RWPE1 (cell line): ENCODE measurements around the gene FREM2.

Experiments used
- CTCF ChIA-PET: fragments of 350-600 bp; sonication (Branson Sonifier 250); formaldehyde crosslinking; extraction: SDS; loops from one replicate; lab custom pipeline; 2021; lab: Yijun Ruan, JAX
- POLR2A ChIA-PET: fragments of 400-600 bp; formaldehyde crosslinking; extraction: SDS; loops from one replicate; lab custom pipeline; 2020; ENCODE audit warnings: antibody characterized with exemption; ENCODE audit not compliant: low non-redundant PET; lab: Yijun Ruan, JAX
- DNase-seq: peaks from one replicate; pipeline ENCODE4 v3.0.0; 2012; ENCODE audit warnings: low spot score
- H3K27ac ChIP-seq: fragments of 450-650 bp; 2 replicates; pipeline ENCODE4 v1.5.1; 2017
- TF ChIP-seq, protein P1 (sequence below): fragments of 450-650 bp; conservative IDR thresholded peaks from 2 replicates; pipeline ENCODE4 v1.5.1; 2017; ENCODE audit warnings: low read depth, mild to moderate bottlenecking

FREM2 gene

DNA sequence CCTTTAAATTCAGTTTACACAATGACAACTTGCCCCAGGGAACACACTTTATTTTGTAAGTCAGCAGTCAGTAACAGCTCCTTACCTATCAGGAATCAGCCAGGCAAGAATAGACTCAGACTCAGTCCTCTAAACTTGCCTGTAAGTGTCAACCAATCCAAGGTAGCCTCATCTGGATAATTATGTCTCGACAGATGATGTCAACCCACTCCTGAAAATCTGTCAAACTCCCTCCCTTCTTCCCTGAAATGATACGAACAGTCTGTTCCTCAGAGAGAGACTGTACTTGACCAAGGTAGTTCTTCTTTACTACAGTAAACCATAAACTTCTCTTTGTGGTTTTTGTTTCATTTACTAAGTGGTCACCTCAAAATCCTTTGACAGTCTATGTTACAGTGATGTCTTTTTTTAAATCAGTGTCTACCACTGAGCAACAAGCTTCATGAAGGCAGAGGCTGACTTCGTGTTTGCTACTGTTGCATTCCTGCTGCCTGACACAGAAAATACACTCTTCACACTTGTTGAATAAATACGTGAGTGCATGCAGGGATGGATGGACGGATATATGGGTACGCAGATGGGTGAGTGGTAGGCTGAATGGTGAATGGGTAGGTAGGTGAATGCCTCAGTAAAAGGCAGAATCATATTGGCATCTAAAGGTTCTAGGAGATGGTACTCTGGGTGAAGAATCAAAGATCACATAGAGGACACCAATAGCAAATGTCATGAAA is 17.5 kb upstream of the FREM2 start:
- CTCF ChIA-PET: no interaction called here
- TF ChIP-seq, protein P1, sequence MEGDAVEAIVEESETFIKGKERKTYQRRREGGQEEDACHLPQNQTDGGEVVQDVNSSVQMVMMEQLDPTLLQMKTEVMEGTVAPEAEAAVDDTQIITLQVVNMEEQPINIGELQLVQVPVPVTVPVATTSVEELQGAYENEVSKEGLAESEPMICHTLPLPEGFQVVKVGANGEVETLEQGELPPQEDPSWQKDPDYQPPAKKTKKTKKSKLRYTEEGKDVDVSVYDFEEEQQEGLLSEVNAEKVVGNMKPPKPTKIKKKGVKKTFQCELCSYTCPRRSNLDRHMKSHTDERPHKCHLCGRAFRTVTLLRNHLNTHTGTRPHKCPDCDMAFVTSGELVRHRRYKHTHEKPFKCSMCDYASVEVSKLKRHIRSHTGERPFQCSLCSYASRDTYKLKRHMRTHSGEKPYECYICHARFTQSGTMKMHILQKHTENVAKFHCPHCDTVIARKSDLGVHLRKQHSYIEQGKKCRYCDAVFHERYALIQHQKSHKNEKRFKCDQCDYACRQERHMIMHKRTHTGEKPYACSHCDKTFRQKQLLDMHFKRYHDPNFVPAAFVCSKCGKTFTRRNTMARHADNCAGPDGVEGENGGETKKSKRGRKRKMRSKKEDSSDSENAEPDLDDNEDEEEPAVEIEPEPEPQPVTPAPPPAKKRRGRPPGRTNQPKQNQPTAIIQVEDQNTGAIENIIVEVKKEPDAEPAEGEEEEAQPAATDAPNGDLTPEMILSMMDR: no peak
- no peak for DNase-seq
- no peak overlapping the region for H3K27ac ChIP-seq
- POLR2A ChIA-PET: no interaction called here

DNA sequence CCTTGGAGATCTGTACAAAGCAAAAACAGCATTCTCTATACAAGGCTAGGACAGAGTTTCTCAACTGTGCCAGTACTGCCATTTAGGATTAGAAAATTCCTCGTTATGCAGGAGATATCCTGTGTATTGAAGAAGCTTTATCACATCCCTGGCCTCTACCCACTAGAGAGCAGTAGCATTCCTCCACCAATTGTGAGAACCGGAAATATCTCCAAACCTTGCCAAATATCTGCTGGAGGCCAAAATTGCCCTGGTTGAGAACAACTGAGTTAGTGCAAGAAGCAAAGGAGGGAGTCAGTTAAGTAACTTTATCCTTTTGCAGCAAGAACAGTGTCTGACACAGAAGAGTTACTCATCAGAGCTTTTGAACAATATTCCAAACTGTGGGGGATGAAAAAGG is 16.2 kb upstream of the FREM2 start:
- POLR2A ChIA-PET: no interaction called here
- no peak overlapping the region for H3K27ac ChIP-seq
- CTCF ChIA-PET: no interaction called here
- TF ChIP-seq, protein P1: no peak
- DNase-seq: no peak

DNA sequence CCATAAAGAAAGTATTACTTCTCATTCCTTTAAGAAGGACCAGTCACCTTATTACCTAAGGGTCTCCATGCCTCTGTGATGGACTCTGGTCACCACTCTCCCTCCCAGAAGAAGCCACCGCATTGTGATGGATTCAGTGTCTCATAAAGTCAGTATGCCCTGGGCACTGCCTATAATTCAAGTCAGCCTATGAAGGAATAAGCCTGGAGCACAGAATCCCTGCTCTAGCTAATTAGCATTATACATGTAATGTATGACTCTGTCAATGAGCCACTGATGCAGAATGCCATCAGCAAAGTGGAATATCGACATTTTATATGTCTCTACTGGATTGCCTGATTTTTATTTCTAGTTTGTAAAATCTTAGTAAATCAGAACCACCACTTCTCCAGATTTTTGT is 14.9 kb upstream of the FREM2 start:
- DNase-seq: no peak
- ChIA-PET POLR2A (no interaction called here), CTCF (interaction anchor here (0.6 kb wide), 1 partner anchor 14 kb away, joined by 5 read pairs; no protein-coding TSS in a partner anchor)
- H3K27ac ChIP-seq: no peak overlapping the region
- TF ChIP-seq, protein P1: no peak

DNA sequence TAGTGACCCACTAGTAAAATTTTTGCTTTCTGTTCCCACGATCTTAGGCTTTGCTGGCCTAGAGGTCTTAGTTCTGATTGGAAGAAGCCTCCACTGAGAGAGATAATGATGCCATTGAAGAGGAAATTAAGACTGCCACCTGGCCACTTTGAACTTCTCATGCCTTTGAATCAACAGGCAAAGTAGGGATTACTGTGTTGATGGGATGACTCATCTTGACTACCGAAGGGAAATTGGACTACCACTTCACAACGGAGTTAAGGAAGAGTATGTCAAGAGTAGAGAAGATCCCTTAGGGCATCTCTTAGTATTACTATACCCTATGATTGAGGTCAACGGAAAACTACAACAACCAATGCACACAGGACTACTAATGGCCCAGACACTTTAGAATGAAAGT is 12.7 kb upstream of the FREM2 start:
- no peak overlapping the region for H3K27ac ChIP-seq
- ChIA-PET CTCF (no interaction called here), POLR2A (no interaction called here)
- TF ChIP-seq, protein P1: no peak
- DNase-seq: no peak

DNA sequence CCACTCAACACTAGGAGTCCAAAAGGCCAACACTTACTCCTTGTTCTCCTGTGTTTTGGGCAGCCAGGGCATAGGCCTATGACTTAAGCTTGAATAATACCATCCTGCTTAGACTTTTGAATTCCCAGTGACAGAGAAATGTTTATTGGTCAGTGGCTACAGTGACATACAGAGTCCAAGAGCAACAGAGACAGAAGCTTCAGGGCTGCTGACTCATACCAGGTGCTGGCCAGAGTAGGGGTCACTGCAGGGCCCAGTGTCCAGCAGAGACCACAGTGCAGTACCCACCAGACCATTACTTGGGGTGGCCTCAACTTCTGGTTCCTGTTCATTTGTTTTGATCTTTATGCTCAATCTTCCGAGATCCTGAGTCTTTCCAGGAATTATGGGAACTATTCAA is 6.0 kb upstream of the FREM2 start:
- POLR2A ChIA-PET: no interaction called here
- no peak for DNase-seq
- no peak overlapping the region for H3K27ac ChIP-seq
- CTCF ChIA-PET: interaction anchor here (0.8 kb wide), 1 partner anchor 31 kb away, joined by 3 read pairs; no protein-coding TSS in a partner anchor
- TF ChIP-seq, protein P1: no peak

DNA sequence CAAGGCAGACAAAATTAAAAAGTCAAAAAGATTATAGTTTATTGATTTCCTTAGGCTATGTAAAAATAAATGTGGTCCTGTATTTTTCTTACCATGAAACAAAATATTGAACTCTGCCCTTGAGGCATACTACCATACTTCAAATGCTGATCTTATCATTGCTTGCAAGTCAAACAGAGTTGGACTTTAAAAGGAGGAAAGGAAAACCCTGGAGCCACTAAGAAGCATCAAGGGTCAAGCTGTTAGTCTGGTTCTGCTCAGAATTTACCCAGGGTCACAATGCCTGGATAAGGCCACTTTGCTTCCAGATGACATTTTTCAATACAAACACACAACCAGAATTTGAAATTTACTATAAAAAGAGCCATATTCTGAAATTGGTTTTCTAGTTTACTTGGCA is 2.2 kb upstream of the FREM2 start:
- TF ChIP-seq, protein P1: no peak
- H3K27ac ChIP-seq: no peak overlapping the region
- ChIA-PET CTCF (interaction anchor here (2.3 kb wide), 1 partner anchor 230 kb away, joined by 5 read pairs; no protein-coding TSS in a partner anchor), POLR2A (no interaction called here)
- DNase-seq: no peak
